ENCODE results near the gene IPO9.

DNA sequence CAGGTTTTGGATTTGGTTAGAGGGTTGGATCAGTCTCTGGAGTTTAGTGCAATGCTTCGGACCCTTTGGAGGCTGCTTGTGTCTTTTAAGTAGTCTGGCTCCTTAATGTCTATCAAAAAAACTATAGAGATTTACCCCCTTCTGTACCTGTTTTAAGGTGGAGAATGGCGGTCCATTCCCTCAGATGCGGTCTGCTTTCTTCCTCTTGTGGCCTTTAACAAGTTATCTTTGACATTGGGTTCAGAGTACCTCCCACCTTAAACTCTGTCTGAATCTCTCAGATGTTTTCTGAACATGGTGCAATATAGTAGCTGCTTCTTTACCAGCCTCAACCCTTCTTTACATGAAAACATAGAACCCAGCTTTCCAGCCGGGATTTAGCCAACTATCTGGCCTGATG, 2.4 kb downstream of the IPO9 start:
- TF ChIP-seq CTCF (IDR thresholded peaks at IDR 0.05; ENCODE audit: low read length): no peak
- no peak for TF ChIP-seq EZH2 (IDR thresholded peaks at IDR 0.05; ENCODE audit: borderline replicate concordance, low read length)
